PC-9 (cell line): ENCODE results near the gene PCDHA4.

ENCODE experiments used
- EZH2 ChIP-seq: fragments of 200-600 bp; sonication (generic); IDR thresholded peaks from 2 replicates; pipeline ENCODE4 v1.8.0; 2017; ENCODE audit warnings: antibody characterized with exemption, low read depth
- TF ChIP-seq, protein P1 (sequence below): fragments of 200-600 bp; sonication (generic); conservative IDR thresholded peaks from 2 replicates; pipeline ENCODE4 v1.6.1; 2017; ENCODE audit warnings: mixed run types, antibody characterized with exemption, mild to moderate bottlenecking, moderate library complexity

DNA sequence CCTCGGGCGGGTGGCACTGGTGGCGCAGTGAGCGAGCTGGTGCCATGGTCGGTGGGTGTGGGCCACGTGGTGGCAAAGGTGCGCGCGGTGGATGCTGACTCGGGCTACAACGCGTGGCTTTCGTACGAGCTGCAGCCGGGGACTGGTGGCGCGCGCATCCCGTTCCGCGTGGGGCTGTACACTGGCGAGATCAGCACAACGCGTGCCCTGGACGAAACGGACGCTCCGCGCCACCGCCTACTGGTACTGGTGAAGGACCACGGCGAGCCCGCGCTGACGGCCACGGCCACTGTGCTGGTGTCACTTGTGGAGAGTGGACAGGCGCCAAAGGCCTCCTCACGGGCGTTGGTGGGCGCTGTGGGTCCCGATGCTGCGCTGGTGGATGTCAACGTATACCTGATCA lies 2.0 kb downstream of the PCDHA4 start:
- TF ChIP-seq, protein P1, sequence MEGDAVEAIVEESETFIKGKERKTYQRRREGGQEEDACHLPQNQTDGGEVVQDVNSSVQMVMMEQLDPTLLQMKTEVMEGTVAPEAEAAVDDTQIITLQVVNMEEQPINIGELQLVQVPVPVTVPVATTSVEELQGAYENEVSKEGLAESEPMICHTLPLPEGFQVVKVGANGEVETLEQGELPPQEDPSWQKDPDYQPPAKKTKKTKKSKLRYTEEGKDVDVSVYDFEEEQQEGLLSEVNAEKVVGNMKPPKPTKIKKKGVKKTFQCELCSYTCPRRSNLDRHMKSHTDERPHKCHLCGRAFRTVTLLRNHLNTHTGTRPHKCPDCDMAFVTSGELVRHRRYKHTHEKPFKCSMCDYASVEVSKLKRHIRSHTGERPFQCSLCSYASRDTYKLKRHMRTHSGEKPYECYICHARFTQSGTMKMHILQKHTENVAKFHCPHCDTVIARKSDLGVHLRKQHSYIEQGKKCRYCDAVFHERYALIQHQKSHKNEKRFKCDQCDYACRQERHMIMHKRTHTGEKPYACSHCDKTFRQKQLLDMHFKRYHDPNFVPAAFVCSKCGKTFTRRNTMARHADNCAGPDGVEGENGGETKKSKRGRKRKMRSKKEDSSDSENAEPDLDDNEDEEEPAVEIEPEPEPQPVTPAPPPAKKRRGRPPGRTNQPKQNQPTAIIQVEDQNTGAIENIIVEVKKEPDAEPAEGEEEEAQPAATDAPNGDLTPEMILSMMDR = no peak
- no peak for TF ChIP-seq EZH2
